HG03175 (cell line): Measurements from ENCODE around the gene CD72.
A peak's percentile ranks its signal among the peaks of the same experiment; 100 is the strongest.
"Not testable (repeated sequence)": the region's sequence is repeated elsewhere in the genome, so short reads cannot be mapped to it uniquely, and the experiment has no call there.

Source experiments
- ATAC-seq: cut with Tn5 transposase; IDR thresholded peaks from one replicate; pipeline ENCODE4 v1.9.1; 2021; ENCODE audit warnings: mild to moderate bottlenecking, moderate library complexity; ENCODE audit not compliant: unreplicated experiment

The CD72 gene

DNA sequence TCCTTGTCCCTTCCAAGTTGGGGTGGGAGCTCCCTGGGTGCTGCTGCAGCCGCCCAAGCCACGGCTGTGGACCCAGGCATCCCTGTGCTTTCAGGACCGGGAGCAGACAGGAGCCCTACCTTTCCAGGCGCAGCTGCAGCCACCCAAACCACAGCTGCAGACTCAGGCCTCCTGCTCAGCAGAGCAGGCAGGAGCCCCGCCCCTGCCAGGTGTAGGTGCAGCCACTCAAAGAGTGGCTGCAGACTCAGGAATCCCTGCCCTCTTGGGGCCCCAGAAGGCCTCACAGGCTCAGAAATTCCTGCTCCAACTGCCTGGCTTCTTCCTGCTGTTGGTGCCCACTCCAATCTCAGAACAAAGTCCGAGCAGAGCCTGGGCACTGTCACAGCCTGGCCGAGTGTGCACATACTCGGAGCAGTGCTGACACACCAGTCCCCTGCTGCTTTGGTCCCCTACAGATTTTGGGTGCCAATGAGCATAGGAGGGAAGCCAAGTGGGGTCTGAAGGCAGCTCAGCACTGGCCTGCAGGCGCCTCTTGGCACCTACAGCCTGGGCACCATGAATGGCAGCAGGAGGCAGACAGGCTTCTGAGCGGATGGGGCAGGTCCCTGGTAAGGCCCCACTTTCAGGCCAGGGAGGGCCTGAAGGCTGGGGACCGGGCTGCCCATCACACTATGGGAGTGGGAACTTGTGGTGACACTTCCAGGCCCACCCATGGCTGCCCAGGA, 19.2 kb downstream of the CD72 start:
- ATAC-seq, result no peak

DNA sequence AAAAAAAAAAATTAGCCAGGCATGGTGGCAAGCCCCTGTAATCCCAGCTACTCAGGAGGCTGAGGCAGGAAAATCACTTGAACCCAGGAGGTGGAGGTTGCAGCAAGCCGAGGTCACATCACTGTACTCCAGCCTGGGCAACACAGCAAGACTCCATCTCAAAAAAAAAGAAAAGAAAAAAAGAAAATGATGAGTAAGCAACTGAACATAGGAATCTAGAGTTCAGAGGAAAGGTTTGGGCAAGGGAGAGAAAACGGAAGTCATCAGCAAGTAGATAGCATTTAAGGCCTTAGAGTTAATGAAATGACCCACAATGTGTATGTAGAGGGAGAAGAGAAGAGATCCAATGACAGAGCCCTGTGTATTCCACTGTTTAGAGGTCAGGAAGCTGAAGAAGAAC, 21.3 kb downstream of the CD72 start:
- ATAC-seq, result not testable (repeated sequence)

DNA sequence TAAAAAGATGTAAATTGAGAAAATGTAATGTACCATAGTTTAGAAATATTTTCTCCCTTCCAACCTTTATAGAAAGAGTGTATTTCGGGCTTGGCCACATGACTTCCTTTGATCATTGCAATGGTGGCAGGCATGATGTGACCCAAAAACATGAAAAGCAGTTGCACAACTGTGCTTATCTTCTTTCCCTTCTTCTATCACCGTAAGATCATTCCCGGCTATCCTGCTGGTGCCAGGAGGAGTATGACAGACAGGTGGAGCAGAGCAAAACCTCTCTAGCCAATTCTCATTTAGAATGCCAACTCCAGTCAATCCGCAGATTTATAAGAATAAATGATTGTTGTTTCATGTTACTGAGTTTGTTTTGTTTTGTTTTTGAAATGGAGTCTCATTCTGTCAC, 23.7 kb downstream of the CD72 start:
- ATAC-seq, result no peak

DNA sequence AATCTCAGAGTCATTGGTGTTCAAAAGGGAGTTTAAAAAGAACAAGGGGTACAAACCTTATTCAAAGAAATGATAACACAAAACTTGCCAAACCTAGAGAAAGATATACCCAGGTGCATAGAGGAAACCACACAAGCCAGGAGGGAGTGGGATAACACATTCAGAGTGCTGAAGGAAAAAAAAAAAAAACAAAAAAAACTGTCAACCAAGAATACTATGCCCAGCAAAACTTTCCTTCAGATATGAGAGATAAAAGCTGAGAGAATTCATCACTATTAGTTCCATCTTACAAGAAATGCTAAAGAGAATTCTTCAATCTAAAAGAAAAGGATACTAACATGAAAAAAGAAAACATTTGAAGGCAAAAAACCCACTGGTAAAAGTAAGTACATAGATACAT, 24.6 kb downstream of the CD72 start:
- no peak for ATAC-seq

DNA sequence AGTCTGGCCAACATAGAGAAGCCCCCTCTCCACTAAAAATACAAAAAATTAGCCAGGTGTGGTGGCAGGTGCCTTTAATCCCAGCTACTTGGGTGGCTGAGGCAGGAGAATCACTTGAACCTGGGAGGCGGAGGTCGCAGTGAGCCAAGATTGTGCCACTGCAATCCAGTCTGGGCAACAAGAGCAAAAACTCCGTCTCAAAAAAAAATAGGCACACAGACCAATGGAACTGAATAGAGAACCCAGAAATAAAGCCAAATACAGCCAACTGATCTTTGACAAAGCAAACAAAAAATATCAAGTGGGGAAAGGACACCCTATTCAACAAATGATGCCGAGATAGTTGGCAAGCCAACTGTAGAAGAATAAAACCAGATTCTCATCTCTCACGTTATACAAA, 29.7 kb downstream of the CD72 start:
- ATAC-seq, result not testable (repeated sequence)

DNA sequence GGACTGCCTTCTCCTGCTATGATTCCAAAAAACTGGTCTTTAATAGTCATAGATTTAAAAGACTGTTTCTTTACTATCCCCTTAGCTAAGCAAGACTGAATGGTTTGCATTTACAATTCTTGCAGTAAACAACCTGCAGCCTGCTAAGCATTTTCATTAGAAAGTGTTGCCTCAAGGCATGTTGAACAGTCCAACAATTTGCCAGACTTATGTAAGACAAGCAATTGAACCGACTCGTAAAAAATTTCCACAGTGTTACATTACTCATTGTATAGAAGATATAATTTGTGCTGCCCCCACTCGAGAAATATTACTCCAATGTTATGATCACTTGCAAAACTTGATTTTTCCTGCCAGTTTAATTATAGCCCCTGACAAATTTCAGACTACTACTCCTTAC, 33.5 kb downstream of the CD72 start:
- not testable (repeated sequence) for ATAC-seq

DNA sequence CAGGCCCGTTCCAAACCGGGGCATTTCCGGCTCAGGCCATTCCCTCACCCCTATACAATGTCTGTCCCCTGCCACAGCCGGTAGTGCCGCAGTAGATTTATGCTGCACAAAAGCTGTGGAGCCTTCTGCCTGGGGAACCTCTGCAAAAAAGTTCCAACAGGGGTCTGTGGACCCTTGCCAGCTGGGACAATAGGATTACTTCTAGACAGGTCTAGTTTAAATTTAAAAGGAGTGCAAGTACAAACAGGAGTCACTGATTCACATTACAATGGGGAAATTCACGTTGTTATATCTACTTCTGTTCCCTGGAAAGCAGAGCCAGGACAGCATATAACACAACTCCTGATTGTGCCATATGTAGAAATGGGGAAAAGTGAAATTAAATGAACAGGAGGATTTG, 34.7 kb downstream of the CD72 start:
- ATAC-seq, result not testable (repeated sequence)

DNA sequence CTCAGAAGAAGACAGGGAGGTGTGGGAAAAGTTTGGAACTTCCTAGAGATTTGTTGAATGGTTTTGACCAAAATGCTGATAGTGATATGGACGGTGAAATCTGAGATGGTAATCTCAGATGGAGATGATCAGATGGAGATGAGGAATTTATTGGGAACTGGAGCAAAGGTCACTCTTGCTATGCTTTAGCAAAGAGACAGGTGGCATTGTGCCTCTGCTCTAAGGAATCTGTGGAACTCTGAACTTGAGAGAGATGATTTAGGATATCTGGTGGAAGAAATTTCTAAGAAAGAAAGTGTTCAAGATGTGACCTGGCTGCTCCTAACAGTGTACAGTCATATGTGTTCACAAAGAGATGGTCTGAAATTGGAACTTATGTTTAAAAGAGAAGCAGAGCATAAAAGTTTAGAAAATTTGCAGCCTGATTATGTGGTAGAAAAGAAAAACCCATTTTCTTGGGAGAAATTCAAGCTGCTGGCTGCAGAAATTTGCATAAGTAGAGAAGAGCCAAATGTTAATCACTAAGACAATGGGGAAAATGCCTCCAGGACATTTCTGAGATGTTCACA, 38.5 kb downstream of the CD72 start:
- ATAC-seq, result not testable (repeated sequence)

DNA sequence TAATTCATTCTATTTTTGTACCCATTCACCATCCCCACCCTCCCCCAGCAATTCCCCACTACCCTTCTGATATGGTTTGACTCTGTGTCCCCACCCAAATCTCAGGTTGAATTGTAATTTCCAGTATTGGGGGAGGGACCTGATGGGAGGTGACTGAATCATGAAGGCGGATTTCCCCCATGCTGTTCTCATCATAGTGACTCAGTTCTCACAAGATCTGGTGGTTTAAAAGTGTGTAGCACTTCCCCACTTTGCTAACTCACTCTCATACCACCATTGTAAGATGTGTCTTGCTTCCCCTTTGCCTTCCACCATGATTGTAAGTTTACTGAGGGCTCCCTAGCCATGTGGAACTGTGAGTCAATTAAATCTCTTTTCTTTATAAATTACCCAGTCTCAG, 39.1 kb downstream of the CD72 start:
- ATAC-seq, result no peak

DNA sequence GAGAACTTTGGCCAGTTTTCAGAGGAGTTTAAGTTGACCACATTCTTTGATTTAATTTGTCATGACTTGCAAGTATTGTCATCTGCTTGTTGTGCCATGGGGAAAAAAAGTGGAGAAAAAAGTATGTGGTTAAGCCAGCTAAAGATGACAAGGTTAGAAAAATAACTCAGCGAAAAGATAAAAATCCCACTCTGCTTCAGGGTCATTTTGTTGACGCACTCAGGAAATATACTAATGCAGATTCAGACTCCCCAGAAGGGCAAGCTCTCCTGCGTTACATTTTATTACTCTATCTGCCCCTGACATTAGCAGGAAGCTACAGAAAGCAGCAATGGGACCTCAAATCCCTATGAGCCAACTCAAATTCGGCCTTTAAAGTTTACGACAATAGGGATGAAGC, 40.7 kb downstream of the CD72 start:
- ATAC-seq, result no peak

DNA sequence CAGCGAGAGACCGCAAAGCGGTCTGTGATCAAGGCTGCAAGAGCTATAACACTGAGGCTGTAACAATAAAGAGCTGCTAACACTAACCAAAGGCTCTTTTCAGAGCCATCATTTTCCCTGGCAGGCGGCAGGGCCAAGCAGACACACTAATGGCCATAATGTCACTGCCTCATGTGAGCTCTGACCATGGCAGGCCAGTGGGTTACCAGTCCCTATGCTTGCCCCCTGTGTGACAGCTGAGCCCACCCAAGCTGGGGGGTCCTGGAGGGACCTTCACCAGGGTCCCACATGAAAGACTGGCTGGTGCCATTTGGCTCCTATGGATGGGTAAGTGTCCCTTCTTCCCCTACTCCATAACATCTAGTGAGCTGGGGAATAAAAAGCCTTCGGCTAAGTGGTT, 42.7 kb downstream of the CD72 start:
- ATAC-seq, result no peak

DNA sequence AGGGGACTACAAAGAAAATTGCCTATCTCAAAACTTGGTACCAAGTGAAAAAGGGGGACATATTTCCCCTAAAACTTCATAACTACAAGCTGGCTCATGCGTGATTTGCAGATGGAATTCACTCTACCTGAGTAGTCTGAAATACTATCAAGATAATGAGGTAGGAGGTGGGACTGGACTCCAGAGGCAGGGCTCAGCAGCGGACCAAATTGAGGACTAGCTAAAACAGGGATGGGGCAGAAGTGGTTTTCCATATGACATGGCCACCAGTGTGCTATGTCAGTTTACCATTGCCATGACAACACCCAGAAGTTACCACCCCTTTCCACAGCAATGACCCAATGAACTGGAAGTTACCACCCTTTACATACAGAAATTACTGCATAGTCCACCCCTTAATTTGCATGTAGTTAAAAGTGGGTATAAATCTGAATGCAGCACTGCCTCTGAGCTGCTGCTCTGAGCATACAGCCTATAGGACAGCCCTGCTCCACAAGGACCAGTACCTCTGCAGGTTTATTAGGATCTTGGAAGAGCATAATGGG, 43.6 kb downstream of the CD72 start:
- ATAC-seq, result no peak

DNA sequence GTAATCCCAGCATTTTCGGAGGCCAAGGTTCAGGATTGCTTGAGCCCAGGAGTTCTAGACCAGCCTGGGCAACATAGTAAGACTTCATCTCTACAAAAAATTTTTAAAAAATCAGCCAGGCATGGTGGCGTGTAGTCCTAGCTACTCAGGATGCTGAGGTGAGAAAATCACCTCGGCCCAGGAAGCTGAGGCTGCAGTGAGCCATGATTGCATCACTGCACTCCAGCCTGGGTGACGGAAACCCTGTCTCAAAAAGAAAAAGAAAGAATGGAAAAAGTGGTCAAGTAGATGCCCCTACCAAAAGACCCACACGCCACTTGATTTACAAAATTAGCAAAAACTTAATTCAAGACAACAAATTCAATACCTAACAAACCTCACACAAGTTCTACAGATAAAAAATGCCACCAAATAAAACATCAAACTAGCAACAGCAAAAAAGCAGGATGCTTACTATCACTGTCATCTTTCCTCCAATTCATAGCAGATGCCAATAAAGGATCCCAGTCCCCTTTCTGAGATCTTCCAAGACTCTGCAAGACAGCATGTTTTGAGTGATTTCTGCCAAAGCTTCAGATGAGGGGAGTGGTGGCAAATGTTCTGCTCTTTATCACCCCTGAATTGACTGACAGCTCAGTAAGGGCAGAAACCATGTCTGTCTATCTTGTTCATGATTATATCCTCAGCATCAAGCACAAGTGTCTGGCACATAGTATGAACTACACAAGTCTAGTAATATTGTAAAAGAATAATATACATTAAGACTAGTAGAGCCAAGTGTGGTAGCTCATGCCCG, 47.3 kb downstream of the CD72 start:
- no peak for ATAC-seq

DNA sequence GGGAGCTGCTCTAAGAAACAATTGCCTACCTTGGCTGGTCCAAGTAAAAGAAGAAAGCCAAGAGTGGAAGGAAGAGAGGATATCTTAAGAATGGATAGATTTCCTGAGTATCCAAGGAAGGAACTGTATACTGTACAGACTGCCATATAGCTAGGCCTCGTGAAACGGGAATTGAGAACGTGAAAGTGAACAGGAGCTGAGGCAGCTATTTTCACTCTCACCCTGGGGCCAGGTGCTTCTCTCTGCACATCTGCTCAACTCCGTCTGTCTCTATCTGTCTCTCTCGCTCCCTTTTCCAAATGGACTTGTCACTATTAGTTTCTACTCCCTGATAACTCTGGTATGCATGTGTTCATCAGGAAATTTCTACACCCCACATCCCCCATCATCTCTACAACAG, 49.0 kb downstream of the CD72 start:
- peak; percentile 55 for ATAC-seq

DNA sequence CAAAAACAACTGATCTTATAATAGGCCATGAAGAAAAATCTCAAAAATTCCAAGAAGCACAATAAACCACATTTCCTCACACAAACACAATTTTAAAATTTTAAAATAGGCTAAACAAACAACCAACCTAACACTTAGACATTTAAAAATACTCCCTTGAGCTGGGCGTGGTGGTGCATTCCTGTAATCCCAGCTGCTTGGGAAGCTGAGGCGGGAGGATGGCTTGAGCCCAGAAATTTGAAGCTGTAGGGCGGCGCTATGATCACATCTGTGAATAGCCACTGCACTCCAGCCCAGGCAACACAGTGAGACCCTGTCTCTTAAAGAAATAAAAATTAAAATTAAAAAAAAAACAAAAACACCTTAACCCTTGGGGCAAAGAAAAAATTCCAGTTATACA, 50.0 kb downstream of the CD72 start:
- ATAC-seq, result no peak

DNA sequence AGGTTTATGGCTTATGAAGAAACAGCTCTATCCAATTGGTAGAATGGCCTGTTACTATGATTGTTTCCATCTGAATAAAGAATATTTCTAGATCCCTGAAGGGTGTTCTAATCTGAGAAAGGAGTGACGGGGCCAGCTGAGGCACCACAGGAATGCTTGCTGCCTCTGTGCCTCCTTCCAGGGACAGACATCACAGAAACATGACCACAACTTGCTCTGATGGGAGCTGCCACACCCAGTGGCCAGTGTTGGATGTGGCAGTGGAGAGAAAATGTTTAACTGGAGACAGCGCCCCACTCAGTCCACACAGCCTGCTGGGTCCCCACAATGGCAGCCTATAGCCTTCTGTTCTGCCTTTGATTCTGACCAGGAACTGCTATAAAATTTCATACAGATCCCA, 51.8 kb downstream of the CD72 start:
- ATAC-seq, result no peak

DNA sequence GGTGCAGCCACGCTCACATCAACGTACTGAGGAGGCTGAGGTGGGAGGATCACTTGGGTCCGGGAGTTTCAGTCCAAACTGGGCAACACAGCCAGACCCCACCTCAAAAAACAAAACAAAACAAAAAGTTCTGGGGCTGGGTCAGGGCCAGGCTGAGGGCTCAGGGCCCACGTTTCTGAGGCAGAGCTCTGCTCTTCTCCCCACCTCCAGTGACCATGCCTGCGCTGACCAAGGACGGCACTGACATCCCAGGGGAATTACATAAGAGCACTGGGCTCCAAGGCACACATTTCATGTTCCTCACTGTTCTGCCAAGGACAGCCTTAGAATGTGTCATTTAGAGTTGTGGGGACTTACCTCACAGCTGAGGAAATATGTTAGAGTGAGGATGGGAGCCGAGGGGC, 53.6 kb downstream of the CD72 start:
- no peak for ATAC-seq

DNA sequence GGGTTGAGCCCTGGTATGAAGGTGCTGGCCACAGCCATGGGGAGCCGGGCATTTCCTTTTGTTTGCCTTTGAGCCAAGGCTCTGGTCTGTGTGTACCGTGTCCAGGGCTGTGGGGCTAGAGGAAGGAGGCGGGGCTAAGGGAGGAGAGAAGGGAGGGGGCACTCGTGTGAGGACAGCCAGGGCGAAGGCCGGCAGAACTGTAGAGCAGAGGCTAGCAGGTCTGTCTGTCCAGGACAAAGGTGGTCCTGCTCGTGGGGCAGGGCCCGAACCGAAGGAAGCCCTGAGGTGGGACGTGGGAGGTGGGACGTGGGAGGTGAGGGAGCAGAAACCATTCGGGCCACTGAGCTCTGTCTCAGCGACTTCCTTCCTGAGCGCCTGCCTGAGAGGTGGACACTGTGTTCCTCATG, 54.4 kb downstream of the CD72 start:
- ATAC-seq, result no peak

DNA sequence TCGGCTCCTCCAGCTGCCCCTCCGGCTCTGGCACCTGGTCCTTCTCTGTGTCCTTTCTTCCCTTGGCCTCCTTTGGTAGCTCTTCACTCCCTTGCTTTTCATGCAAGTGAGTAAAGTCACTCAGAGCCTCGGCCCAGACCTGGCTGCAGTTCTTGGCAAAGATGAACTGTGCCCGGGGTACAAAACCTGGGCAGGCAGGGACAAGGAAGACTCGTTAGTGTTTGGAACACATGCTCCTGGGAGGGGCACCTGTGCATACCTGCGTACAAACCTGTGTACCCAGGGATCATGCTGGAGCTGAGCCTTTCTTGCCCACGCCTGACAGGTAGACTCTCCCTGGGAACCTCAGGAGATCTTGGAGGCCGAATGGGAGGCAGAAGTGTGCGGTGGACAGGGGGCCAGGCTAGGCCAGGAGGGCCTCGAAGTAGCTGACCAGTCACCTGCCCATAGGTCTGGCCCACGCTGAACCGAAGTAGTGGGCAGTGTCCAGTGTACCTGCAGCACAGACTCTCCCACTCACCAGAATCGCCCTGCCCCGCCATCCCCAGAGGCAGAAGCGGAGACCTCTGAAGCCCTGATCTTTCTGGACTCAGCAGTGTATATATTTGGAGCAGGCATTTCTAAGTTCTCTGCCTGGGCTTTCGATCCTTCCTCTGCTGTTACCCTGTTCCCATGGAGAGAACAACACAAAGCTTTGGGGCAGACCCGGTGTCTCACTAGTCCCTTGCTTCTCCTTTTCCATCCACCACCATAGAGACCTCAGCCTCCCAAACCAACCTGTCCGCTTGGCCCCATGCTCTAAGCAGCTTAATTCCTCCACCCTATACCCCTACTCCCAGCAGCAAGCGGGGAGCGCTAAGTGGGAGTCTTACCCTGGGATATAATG, 55.1 kb downstream of the CD72 start:
- no peak for ATAC-seq

DNA sequence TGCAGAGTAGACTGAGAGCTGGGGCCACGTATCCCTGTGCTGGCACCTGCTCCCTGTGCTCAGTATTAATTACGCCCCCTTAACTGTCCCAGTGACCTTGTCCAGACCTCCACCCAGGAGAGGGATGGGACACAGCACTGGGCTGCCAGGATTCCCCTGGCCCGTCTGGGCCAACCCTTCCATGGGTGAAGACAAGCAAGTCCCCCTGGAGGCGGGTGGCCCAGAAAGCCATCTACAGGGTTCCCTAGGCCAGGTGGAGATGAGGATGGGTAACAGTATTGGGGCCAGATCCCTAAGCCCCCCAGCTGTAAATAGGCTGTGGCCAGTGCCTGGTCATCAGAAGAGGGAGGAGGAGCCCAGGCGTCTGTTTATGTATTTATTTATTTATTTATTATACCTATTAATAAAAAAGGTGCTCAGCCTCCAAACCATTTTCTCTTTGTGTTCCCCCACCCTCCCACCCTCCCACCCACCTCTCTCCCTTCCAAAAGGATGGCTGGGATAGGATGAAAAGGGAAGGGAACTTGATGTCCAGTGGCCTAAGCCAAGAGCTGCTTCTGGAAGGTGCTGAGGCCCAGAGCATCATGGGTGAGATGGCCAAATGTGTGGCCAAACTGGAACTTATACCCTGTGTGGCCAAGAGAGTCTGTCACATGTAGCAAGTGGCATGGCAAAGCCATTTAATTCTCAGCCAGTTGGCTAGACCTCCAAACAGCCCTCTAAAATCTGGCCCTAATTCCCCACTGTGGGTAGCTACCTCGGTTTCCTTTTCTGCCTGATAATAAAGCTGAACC, 56.5 kb downstream of the CD72 start:
- ATAC-seq, result no peak
